Measurements from ENCODE around the gene LAMTOR3.

DNA sequence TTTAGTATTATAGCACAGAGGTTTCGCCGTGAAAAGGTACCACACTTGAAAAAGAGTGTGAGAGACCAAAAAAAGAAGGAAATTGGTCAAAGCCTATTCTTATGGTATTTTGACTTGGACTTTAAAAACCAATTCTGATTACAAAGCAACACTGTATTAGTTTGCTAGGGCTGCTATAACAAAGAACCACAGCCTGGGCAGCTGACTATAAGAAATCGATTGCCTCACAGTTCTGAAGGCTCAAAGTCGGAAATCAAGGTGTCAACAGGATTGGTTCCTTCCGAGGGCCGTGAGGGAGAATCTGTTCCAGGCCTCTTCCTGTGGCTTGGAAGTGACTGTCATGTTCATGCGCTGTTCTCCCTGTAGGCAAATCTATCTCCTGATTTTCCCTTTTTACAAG, 59.7 kb downstream of the LAMTOR3 start:
- TF ChIP-seq, protein P1, sequence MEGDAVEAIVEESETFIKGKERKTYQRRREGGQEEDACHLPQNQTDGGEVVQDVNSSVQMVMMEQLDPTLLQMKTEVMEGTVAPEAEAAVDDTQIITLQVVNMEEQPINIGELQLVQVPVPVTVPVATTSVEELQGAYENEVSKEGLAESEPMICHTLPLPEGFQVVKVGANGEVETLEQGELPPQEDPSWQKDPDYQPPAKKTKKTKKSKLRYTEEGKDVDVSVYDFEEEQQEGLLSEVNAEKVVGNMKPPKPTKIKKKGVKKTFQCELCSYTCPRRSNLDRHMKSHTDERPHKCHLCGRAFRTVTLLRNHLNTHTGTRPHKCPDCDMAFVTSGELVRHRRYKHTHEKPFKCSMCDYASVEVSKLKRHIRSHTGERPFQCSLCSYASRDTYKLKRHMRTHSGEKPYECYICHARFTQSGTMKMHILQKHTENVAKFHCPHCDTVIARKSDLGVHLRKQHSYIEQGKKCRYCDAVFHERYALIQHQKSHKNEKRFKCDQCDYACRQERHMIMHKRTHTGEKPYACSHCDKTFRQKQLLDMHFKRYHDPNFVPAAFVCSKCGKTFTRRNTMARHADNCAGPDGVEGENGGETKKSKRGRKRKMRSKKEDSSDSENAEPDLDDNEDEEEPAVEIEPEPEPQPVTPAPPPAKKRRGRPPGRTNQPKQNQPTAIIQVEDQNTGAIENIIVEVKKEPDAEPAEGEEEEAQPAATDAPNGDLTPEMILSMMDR (IDR thresholded peaks at IDR 0.05) = no peak
- no peak for TF ChIP-seq POLR2A (IDR thresholded peaks at IDR 0.05)

Data from right lobe of liver (tissue), 4 donors.